Calu3 (cell line): ENCODE data around the gene INMT. TPM values are rescaled to one million over a fixed set of nuclear protein-coding genes. Genes with fewer than 3 reads are reported as not detected.

Experiments used
- BruUV-seq: library from RNA; stranded (reverse); fragments of 400-500 nt; replicated peaks from 2 replicates; lab custom pipeline; 2021; lab: Mats Ljungman, UMichigan
- CTCF ChIA-PET: fragments of 300-600 bp; sonication (Branson Sonifier 250); formaldehyde crosslinking; loops from one replicate; lab custom pipeline; 2022; ENCODE audit warnings: antibody characterized with exemption; lab: Charles Lee
- DNase-seq: peaks from one replicate; pipeline ENCODE4 v3.0.0; 2022
- H3K27ac Mint-ChIP-seq: one replicate; pipeline ENCODE4 v1.8.0; 2022; ENCODE audit warnings: mixed read lengths; ENCODE audit not compliant: unreplicated experiment
- H3K27me3 Mint-ChIP-seq: one replicate; pipeline ENCODE4 v1.8.0; 2022; ENCODE audit warnings: mixed read lengths; ENCODE audit not compliant: unreplicated experiment
- H3K36me3 Mint-ChIP-seq: one replicate; pipeline ENCODE4 v1.8.0; 2022; ENCODE audit warnings: mild to moderate bottlenecking, moderate library complexity, mixed read lengths; ENCODE audit not compliant: insufficient read depth, unreplicated experiment
- H3K4me1 Mint-ChIP-seq: one replicate; pipeline ENCODE4 v1.8.0; 2022; ENCODE audit warnings: mild to moderate bottlenecking, low read depth, mixed read lengths; ENCODE audit not compliant: unreplicated experiment
- H3K4me3 Mint-ChIP-seq: one replicate; pipeline ENCODE4 v1.8.0; 2022; ENCODE audit warnings: mild to moderate bottlenecking, low read depth, moderate library complexity, mixed read lengths; ENCODE audit not compliant: unreplicated experiment
- H3K9me3 Mint-ChIP-seq: one replicate; pipeline ENCODE4 v1.8.0; 2022; ENCODE audit warnings: low read depth, mixed read lengths; ENCODE audit not compliant: unreplicated experiment
- intact Hi-C: fragments of 100-400 bp; cut with micrococcal nuclease; formaldehyde crosslinking; loops from one replicate; pipeline ENCODE4 v1.10.0; 2022; ENCODE audit not compliant: unreplicated experiment
- total RNA-seq: library from RNA; stranded (reverse); gene quantifications from 2 replicates; pipeline ENCODE4 v1.2.3, GENCODE V29; 2022
- TF ChIP-seq, protein P1 (sequence below): fragments of 200-600 bp; IDR thresholded peaks from one replicate; pipeline ENCODE4 v1.8.0; 2022; ENCODE audit warnings: antibody characterized with exemption; ENCODE audit not compliant: unreplicated experiment

The INMT gene
- total RNA-seq, 1 experiment from 2014 or later, result not detected

- CTCF ChIA-PET, result interaction anchor here (0.6 kb wide), 1 partner anchor 19 kb away, joined by 3 read pairs; no protein-coding TSS in a partner anchor
- BruUV-seq, result no TSS peak
- intact Hi-C loops, result no loop called here
- no peaks in the 10 kb centered on the region for H3K4me1 Mint-ChIP-seq
- DNase-seq, result no peak
- no peak overlapping the region for H3K27ac Mint-ChIP-seq
- peaks cover 2% of the 10 kb centered on the region for H3K9me3 Mint-ChIP-seq
- no peaks in the 10 kb centered on the region for H3K36me3 Mint-ChIP-seq
- TF ChIP-seq, protein P1, sequence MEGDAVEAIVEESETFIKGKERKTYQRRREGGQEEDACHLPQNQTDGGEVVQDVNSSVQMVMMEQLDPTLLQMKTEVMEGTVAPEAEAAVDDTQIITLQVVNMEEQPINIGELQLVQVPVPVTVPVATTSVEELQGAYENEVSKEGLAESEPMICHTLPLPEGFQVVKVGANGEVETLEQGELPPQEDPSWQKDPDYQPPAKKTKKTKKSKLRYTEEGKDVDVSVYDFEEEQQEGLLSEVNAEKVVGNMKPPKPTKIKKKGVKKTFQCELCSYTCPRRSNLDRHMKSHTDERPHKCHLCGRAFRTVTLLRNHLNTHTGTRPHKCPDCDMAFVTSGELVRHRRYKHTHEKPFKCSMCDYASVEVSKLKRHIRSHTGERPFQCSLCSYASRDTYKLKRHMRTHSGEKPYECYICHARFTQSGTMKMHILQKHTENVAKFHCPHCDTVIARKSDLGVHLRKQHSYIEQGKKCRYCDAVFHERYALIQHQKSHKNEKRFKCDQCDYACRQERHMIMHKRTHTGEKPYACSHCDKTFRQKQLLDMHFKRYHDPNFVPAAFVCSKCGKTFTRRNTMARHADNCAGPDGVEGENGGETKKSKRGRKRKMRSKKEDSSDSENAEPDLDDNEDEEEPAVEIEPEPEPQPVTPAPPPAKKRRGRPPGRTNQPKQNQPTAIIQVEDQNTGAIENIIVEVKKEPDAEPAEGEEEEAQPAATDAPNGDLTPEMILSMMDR, result no peak
- no peak overlapping the region for H3K4me3 Mint-ChIP-seq
- peaks cover 84% of the 10 kb centered on the region for H3K27me3 Mint-ChIP-seq
Observed at GRCh38 chr7:30727061-30727945, 24.6 kb upstream of the INMT start.

- DNase-seq, result no peak
- peaks cover 2% of the 10 kb centered on the region for H3K9me3 Mint-ChIP-seq
- H3K4me3 Mint-ChIP-seq, result no peak overlapping the region
- H3K27ac Mint-ChIP-seq, result no peak overlapping the region
- H3K4me1 Mint-ChIP-seq, result no peaks in the 10 kb centered on the region
- H3K27me3 Mint-ChIP-seq, result peaks cover 84% of the 10 kb centered on the region
- H3K36me3 Mint-ChIP-seq, result no peaks in the 10 kb centered on the region
- intact Hi-C loops, result no loop called here
- CTCF ChIA-PET, result interaction anchor here (0.6 kb wide), 1 partner anchor 52 kb away, joined by 3 read pairs; no protein-coding TSS in a partner anchor
- TF ChIP-seq, protein P1, result no peak
- no TSS peak for BruUV-seq
Observed at GRCh38 chr7:30728591-30729100, 23.3 kb upstream of the INMT start.

DNA sequence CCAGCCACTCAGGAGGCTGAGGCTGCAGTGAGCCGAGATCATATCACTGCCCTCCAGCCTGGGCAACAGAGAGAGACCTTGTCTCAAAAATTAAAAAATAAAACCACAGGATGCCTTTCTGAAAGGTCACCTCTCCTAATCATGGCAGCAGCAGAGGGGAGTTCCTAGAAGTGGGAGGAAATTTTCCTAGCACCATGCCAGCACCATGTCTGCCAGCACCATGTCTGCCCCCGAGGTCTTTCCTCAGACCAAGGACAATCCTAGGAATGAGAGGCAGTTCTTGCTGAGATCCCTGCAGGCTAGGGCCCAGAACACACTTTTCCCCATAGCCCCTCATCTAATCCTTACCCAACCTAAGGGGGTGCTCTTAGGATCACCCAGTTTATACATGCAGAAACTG, 22.3 kb upstream of the INMT start:
- H3K27ac Mint-ChIP-seq, result no peak overlapping the region
- H3K4me1 Mint-ChIP-seq, result no peaks in the 10 kb centered on the region
- no TSS peak for BruUV-seq

GRCh38 chr7:30730097-30730496, 21.8 kb upstream of the INMT start:
- intact Hi-C loops, result no loop called here

More for the DNA sequence above, 22.3 kb upstream of the INMT start:
- Mint-ChIP-seq H3K9me3 (peaks cover 2% of the 10 kb centered on the region), H3K36me3 (no peaks in the 10 kb centered on the region), H3K27me3 (peaks cover 84% of the 10 kb centered on the region), H3K4me3 (no peak overlapping the region)
- intact Hi-C loops, result no loop called here
- CTCF ChIA-PET, result interaction anchor here (0.6 kb wide), 1 partner anchor 67 kb away, joined by 4 read pairs; no protein-coding TSS in a partner anchor
- DNase-seq, result no peak
- TF ChIP-seq, protein P1, result no peak

More at GRCh38 chr7:30730097-30730496, 21.8 kb upstream of the INMT start:
- Mint-ChIP-seq H3K27me3 (peaks cover 84% of the 10 kb centered on the region), H3K9me3 (peaks cover 2% of the 10 kb centered on the region), H3K4me1 (no peaks in the 10 kb centered on the region), H3K27ac (no peak overlapping the region), H3K4me3 (no peak overlapping the region), H3K36me3 (no peaks in the 10 kb centered on the region)
- CTCF ChIA-PET, result interaction anchor here (0.5 to 0.6 kb wide), 2 partner anchors 66 to 1195 kb away, joined by 4 read pairs; no protein-coding TSS in a partner anchor
- BruUV-seq, result no TSS peak
- no peak for DNase-seq
- TF ChIP-seq, protein P1, result no peak
